K562 (cell line): ENCODE data around the gene SDR42E2. TPM values are rescaled to one million over a fixed set of nuclear protein-coding genes. Genes with fewer than 3 reads are reported as not detected.

ENCODE experiments used
- KLF1 ChIP-seq: fragments of 450-650 bp; IDR thresholded peaks from 2 replicates; pipeline ENCODE4 v1.6.1; 2016; ENCODE audit warnings: missing genetic modification characterization, missing compliant biosample characterization
- NFXL1 ChIP-seq: fragments of 450-650 bp; formaldehyde crosslinking; IDR thresholded peaks from 2 replicates; pipeline ENCODE4 v1.4.0; 2021; ENCODE audit warnings: mild to moderate bottlenecking
- PTTG1 ChIP-seq: fragments of 450-650 bp; IDR thresholded peaks from 2 replicates; pipeline ENCODE4 v1.6.1; 2016; ENCODE audit warnings: low read depth, mild to moderate bottlenecking, missing genetic modification characterization, missing compliant biosample characterization
- RBM17 ChIP-seq: fragments of 200-400 bp; formaldehyde crosslinking; IDR thresholded peaks from 2 replicates; pipeline ENCODE4 v1.6.1; 2017; ENCODE audit warnings: low read depth, mild to moderate bottlenecking, low read length, borderline replicate concordance
- RFX5 ChIP-seq: IDR thresholded peaks from 2 replicates; pipeline ENCODE4 v1.6.1; 2011; ENCODE audit warnings: low read depth, mild to moderate bottlenecking, improper control_type of control experiment, low read length
- TEAD1 ChIP-seq, 2 experiments: fragments of 450-650 bp in 1 of 2; sonication (generic) in 1 of 2; formaldehyde crosslinking; IDR thresholded peaks; 2 replicates each; pipeline versions ENCODE4 v1.4.0 to v1.8.0; 2020 to 2022; ENCODE audit warnings: mild to moderate bottlenecking in 2 of 2, missing genetic modification reagents in 1 of 2
- ZNF224 ChIP-seq: sonication (generic); formaldehyde crosslinking; IDR thresholded peaks from 2 replicates; pipeline ENCODE4 v1.8.0; 2022; ENCODE audit warnings: mild to moderate bottlenecking, missing genetic modification reagents
- ZNF274 ChIP-seq: IDR thresholded peaks from 2 replicates; pipeline ENCODE4 v1.6.1; 2011; ENCODE audit warnings: low read depth, mild to moderate bottlenecking, low read length, moderate library complexity, borderline replicate concordance
- polyA plus RNA-seq, 8 experiments: library from polyadenylated mRNA; depleted of rRNA in 4 of 8; stranded (reverse) in 5 of 8; unstranded in 3 of 8; fragments of >200 nt; fragmentation: Nextera tagmentation in 2 of 8; fragmentation: Illumina TruSeq in 1 of 8; extraction: Ambion mirVana in 2 of 8; extraction: Trizol in 1 of 8; gene quantifications; 2 replicates each; pipeline versions ENCODE4 v1.2.1 to v1.2.3, GENCODE V29; 2011 to 2014; ENCODE audit warnings: inconsistent platforms in 1 of 8, missing spikeins in 1 of 8
- total RNA-seq, 7 experiments: library from RNA; depleted of rRNA in 6 of 7; stranded (reverse); fragments of >200 nt in 6 of 7; fragmentation: Illumina TruSeq in 2 of 7; extraction: Trizol in 2 of 7; gene quantifications; 2 replicates each; pipeline versions ENCODE4 v1.2.1 to v1.2.3, GENCODE V29; 2011 to 2021; ENCODE audit warnings: low replicate concordance in 1 of 7
- TF ChIP-seq, protein P1 (sequence below): fragments of 250-450 bp; sonication (Bioruptor Pico); IDR thresholded peaks from 2 replicates; pipeline ENCODE4 v1.5.0; 2021; ENCODE audit warnings: mild to moderate bottlenecking, moderate library complexity
- TF ChIP-seq, protein P2 (sequence below): fragments of 150-350 bp; conservative IDR thresholded peaks from 2 replicates; pipeline ENCODE4 v1.6.1; 2014; ENCODE audit warnings: low read length
- TF ChIP-seq, protein P3 (sequence below): sonication (generic); formaldehyde crosslinking; IDR thresholded peaks from 2 replicates; pipeline ENCODE4 v1.8.0; 2022; ENCODE audit warnings: mild to moderate bottlenecking, missing genetic modification reagents
- TF ChIP-seq, protein P4 (sequence below): fragments of 450-650 bp; formaldehyde crosslinking; IDR thresholded peaks from 2 replicates; pipeline ENCODE4 v1.4.0; 2022; ENCODE audit warnings: mild to moderate bottlenecking, moderate library complexity
- TF ChIP-seq, protein P5 (sequence below): fragments of 250-450 bp; sonication (Bioruptor Pico); IDR thresholded peaks from 2 replicates; pipeline ENCODE4 v1.5.1; 2021; ENCODE audit warnings: mild to moderate bottlenecking

SDR42E2 gene
- total and polyA plus RNA-seq, 9 of the 15 experiments (the other 6 are each of a cell fraction or from before 2014, with no cell fraction given), result 0.03 to 0.07 (median 0.04) TPM; not detected in 4

DNA sequence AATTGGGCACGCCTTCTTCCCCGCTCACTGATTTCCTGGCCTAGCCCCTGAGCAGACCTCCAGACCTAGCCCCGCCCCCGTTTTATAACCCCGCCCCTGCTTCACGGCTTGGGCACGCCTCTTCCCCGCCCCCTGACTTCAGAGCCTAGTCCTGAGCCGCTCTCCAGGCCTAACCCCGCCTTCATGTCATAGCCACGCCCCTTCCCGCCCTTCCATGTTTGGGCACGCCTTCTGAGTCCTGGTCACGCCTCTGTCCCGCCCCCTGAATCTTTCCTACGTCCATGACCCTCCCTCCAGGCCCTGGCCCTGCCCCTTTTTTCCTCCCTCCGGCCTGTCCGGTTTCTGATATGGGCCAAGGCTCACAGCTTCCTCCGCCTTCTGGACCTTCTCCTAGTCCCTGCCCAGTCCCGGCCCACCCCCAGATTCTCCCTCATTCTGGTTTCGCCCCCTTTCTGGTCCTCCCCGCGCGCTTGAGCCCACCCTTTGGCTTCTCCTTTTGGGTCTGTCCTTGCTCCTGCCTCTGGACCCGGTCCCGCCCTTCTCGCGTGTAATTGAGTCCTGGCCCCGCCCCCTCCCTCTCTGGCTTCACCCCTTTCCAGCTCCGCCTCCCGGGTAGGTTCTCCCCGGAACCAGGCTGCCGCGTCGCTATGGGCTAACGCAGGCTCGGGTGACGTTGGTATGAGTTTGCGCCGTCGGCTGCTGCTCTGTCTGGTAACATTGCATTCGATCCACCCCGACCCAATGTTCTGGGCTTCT is 28.6 kb downstream of the SDR42E2 start (continued):
- TF ChIP-seq, protein P1, sequence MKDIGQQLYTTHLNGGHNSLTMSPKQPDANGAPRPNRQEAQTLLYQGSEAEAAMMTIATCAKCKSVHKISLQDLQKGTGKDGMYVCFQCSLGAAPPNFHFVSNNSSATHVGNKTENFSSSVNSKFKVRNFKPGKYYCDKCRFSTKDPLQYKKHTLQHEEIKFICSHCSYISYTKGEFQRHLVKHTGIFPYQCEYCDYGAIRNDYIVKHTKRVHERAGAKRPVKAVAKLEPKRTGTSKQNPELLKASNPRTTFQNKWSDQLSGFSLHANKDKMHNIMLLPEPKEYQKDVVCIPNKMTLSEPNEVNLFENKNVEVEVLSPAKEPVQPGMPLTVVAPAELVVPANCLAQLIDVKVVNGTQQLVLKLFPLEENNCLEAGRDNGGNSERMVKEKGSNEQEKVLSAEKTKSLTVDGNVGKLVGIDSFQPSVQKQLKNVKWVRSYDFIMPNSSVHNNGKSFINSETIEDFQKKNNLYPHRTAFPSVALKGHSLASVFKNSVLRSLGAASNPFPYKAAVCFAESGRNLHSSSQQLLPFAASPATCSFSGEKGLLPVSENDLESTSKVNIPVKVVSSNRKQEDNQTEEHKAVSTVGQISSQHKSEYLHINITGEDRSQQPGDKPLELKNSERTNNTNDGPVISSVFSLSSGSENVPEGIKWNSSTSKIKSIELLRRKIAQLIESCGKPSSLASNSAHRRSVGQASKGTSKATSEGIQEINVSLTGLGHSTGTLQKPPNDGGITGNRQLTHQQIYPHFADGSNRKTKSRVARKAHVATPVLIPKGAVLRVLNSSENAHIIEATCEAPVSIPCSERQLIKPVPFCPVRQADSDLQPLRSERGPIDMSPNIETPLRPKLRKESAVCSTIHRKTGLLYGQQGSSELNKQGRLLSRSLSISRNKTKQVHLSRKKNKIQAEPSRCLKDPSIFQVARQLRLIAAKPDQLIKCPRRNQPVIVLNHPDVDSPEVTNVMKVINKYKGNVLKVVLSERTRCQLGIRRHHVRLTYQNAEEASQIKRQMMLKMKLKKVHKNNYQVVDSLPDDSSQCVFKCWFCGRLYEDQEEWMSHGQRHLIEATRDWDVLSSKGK (CRISPR knock-in tag), result no peak
- TF ChIP-seq ZNF224, result no peak
- peak in 1 of 2 experiments; percentile 21; a peak in 1 of 4 replicates for TF ChIP-seq TEAD1 (CRISPR knock-in tag; IDR thresholded peaks at IDR 0.05)
- TF ChIP-seq KLF1 (tag), result no peak
- TF ChIP-seq, protein P2, sequence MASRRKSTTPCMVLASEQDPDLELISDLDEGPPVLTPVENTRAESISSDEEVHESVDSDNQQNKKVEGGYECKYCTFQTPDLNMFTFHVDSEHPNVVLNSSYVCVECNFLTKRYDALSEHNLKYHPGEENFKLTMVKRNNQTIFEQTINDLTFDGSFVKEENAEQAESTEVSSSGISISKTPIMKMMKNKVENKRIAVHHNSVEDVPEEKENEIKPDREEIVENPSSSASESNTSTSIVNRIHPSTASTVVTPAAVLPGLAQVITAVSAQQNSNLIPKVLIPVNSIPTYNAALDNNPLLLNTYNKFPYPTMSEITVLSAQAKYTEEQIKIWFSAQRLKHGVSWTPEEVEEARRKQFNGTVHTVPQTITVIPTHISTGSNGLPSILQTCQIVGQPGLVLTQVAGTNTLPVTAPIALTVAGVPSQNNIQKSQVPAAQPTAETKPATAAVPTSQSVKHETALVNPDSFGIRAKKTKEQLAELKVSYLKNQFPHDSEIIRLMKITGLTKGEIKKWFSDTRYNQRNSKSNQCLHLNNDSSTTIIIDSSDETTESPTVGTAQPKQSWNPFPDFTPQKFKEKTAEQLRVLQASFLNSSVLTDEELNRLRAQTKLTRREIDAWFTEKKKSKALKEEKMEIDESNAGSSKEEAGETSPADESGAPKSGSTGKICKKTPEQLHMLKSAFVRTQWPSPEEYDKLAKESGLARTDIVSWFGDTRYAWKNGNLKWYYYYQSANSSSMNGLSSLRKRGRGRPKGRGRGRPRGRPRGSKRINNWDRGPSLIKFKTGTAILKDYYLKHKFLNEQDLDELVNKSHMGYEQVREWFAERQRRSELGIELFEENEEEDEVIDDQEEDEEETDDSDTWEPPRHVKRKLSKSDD, result no peak
- TF ChIP-seq NFXL1 (CRISPR knock-in tag), result no peak
- TF ChIP-seq ZNF274, result no peak
- TF ChIP-seq, protein P3, sequence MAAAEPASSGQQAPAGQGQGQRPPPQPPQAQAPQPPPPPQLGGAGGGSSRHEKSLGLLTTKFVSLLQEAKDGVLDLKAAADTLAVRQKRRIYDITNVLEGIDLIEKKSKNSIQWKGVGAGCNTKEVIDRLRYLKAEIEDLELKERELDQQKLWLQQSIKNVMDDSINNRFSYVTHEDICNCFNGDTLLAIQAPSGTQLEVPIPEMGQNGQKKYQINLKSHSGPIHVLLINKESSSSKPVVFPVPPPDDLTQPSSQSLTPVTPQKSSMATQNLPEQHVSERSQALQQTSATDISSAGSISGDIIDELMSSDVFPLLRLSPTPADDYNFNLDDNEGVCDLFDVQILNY, result no peak
- TF ChIP-seq RBM17, result no peak
- TF ChIP-seq PTTG1 (tag), result no peak
- TF ChIP-seq, protein P4, sequence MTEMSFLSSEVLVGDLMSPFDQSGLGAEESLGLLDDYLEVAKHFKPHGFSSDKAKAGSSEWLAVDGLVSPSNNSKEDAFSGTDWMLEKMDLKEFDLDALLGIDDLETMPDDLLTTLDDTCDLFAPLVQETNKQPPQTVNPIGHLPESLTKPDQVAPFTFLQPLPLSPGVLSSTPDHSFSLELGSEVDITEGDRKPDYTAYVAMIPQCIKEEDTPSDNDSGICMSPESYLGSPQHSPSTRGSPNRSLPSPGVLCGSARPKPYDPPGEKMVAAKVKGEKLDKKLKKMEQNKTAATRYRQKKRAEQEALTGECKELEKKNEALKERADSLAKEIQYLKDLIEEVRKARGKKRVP (CRISPR knock-in tag), result no peak
- no peak for TF ChIP-seq RFX5
- TF ChIP-seq, protein P5, sequence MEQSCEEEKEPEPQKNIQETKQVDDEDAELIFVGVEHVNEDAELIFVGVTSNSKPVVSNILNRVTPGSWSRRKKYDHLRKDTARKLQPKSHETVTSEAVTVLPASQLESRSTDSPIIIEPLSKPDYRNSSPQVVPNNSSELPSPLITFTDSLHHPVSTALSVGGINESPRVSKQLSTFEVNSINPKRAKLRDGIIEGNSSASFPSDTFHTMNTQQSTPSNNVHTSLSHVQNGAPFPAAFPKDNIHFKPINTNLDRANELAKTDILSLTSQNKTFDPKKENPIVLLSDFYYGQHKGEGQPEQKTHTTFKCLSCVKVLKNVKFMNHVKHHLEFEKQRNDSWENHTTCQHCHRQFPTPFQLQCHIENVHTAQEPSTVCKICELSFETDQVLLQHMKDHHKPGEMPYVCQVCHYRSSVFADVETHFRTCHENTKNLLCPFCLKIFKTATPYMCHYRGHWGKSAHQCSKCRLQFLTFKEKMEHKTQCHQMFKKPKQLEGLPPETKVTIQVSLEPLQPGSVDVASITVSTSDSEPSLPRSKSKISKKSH (CRISPR knock-in tag), result no peak
